H1 (cell line): ENCODE data around the gene PTGDS. TPM values are rescaled to one million over a fixed set of nuclear protein-coding genes. Genes with fewer than 3 reads are reported as not detected.

ENCODE experiments used
- CTCF ChIA-PET: fragments of 300-600 bp; sonication (Branson Sonifier 250); formaldehyde crosslinking; loops from one replicate; lab custom pipeline; 2021; ENCODE audit not compliant: partially characterized antibody; lab: Charles Lee
- POLR2A ChIA-PET: fragments of 300-600 bp; sonication (Branson Sonifier 250); formaldehyde crosslinking; loops from one replicate; lab custom pipeline; 2021; ENCODE audit warnings: inconsistent platforms; ENCODE audit not compliant: partially characterized antibody; lab: Charles Lee
- DNase-seq, 2 experiments: peaks; one replicate each; pipeline versions ENCODE4 v3.0.0 to v3.0.0-alpha.2; 2010 to 2022; ENCODE audit warnings: low spot score in 2 of 2, low read depth in 1 of 2, mixed read lengths in 1 of 2
- FAIRE-seq: peaks from 2 replicates; lab custom pipeline; 2011; peaks lifted over from hg19 to GRCh38; lab: Jason Lieb, UNC
- H2AFZ ChIP-seq: 2 replicates; pipeline ENCODE4 v1.8.1; 2012; ENCODE audit warnings: low read length, inconsistent platforms
- H2AK5ac ChIP-seq: 2 replicates; pipeline ENCODE4 v1.6.1; 2013; ENCODE audit warnings: low read depth, low read length
- H2BK120ac ChIP-seq: replicated peaks from 2 replicates; pipeline ENCODE3; 2013; ENCODE audit warnings: low read depth, low read length, inconsistent platforms
- H2BK12ac ChIP-seq: 2 replicates; pipeline ENCODE4 v1.6.1; 2013; ENCODE audit warnings: low read depth, low read length
- H2BK15ac ChIP-seq: 2 replicates; pipeline ENCODE4 v1.6.1; 2013; ENCODE audit warnings: low read length
- H2BK20ac ChIP-seq: 2 replicates; pipeline ENCODE4 v1.6.1; 2013; ENCODE audit warnings: low read length
- H2BK5ac ChIP-seq: 2 replicates; pipeline ENCODE4 v1.6.1; 2013; ENCODE audit warnings: low read depth, low read length
- H3K14ac ChIP-seq: 2 replicates; pipeline ENCODE4 v1.6.1; 2013; ENCODE audit warnings: inconsistent platforms; ENCODE audit not compliant: insufficient read length
- H3K18ac ChIP-seq: 2 replicates; pipeline ENCODE4 v1.6.1; 2013; ENCODE audit warnings: low read length; ENCODE audit errors: extremely low read depth
- H3K23ac ChIP-seq: 2 replicates; pipeline ENCODE4 v1.6.1; 2013; ENCODE audit warnings: inconsistent platforms; ENCODE audit not compliant: insufficient read length
- H3K23me2 ChIP-seq: 2 replicates; pipeline ENCODE4 v1.6.1; 2013; ENCODE audit warnings: low read depth, low read length
- H3K27ac ChIP-seq: 2 replicates; pipeline ENCODE4 v1.6.1; 2011; ENCODE audit warnings: low read depth, low read length, inconsistent platforms
- H3K27me3 ChIP-seq, 4 experiments: replicated peaks in 1 of 4; 1 replicate in 1 of 4; 2 replicates in 3 of 4; pipeline versions ENCODE4 v1.6.1 to v1.8.1; 2011 to 2013; ENCODE audit warnings: low read length in 3 of 4, mild to moderate bottlenecking in 3 of 4, inconsistent platforms in 2 of 4, mixed read lengths in 2 of 4, moderate library complexity in 1 of 4; ENCODE audit not compliant: control insufficient read depth in 3 of 4, insufficient read depth in 3 of 4; ENCODE audit errors: extremely low read depth in 1 of 4
- H3K36me3 ChIP-seq, 4 experiments: 2 replicates each; pipeline versions ENCODE4 v1.6.1 to v1.8.1; 2011 to 2013; ENCODE audit warnings: mild to moderate bottlenecking in 4 of 4, low read length in 3 of 4, moderate library complexity in 2 of 4, control low read depth in 1 of 4, inconsistent platforms in 1 of 4; ENCODE audit not compliant: insufficient read depth in 4 of 4, control insufficient read depth in 2 of 4
- H3K4ac ChIP-seq: replicated peaks from 2 replicates; pipeline ENCODE3; 2013; ENCODE audit warnings: low read length, low read depth, mixed read lengths, inconsistent platforms; ENCODE audit not compliant: insufficient read length
- H3K4me1 ChIP-seq, 4 experiments: replicated peaks in 1 of 4; 1 replicate in 1 of 4; 2 replicates in 3 of 4; pipeline versions ENCODE4 v1.6.1 to v1.8.1; 2011 to 2013; ENCODE audit warnings: low read length in 3 of 4, inconsistent platforms in 2 of 4, mixed read lengths in 1 of 4; ENCODE audit not compliant: insufficient read depth in 4 of 4, control insufficient read depth in 3 of 4
- H3K4me2 ChIP-seq, 2 experiments: 2 replicates each; pipeline versions ENCODE4 v1.6.1 to v1.8.1; 2011 to 2013; ENCODE audit warnings: low read depth in 2 of 2, low read length in 2 of 2, control low read depth in 1 of 2, inconsistent platforms in 1 of 2, mild to moderate bottlenecking in 1 of 2; ENCODE audit not compliant: insufficient read depth in 1 of 2
- H3K4me3 ChIP-seq, 4 experiments: fragments of 200-600, 300-600 bp in 1 of 4; sonication (generic), shearing (Covaris generic), sonication (Bioruptor Twin) in 1 of 4; 2 replicates each; pipeline versions ENCODE4 v1.5.1 to v1.8.1; 2011 to 2016; ENCODE audit warnings: low read length in 4 of 4, low read depth in 3 of 4, control low read depth in 2 of 4, inconsistent platforms in 2 of 4, mild to moderate bottlenecking in 2 of 4, mixed read lengths in 1 of 4, moderate library complexity in 1 of 4; ENCODE audit not compliant: insufficient read depth in 2 of 4; ENCODE audit errors: extremely low read depth in 1 of 4
- H3K56ac ChIP-seq: replicated peaks from 2 replicates; pipeline ENCODE3; 2013; ENCODE audit warnings: low read depth, mild to moderate bottlenecking, mixed read lengths, low read length, inconsistent platforms; ENCODE audit not compliant: insufficient read length
- H3K79me1 ChIP-seq: 2 replicates; pipeline ENCODE4 v1.6.1; 2013; ENCODE audit warnings: low read depth, low read length, control low read depth
- H3K79me2 ChIP-seq, 2 experiments: 2 replicates each; pipeline versions ENCODE4 v1.6.1 to v1.8.1; 2012 to 2013; ENCODE audit warnings: low read length in 2 of 2, mild to moderate bottlenecking in 2 of 2, inconsistent platforms in 1 of 2; ENCODE audit not compliant: insufficient read depth in 2 of 2, control insufficient read depth in 1 of 2
- H3K9ac ChIP-seq, 4 experiments: replicated peaks in 1 of 4; 1 replicate in 1 of 4; 2 replicates in 3 of 4; pipeline versions ENCODE4 v1.6.1 to v1.8.1; 2011 to 2013; ENCODE audit warnings: low read depth in 3 of 4, low read length in 3 of 4, control low read depth in 2 of 4, mild to moderate bottlenecking in 2 of 4, moderate library complexity in 2 of 4, inconsistent platforms in 1 of 4; ENCODE audit errors: extremely low read depth in 1 of 4
- H3K9me3 ChIP-seq, 2 experiments: 2 replicates each; pipeline versions ENCODE4 v1.6.1 to v1.8.1; 2012 to 2013; ENCODE audit warnings: mild to moderate bottlenecking in 2 of 2, moderate library complexity in 2 of 2, control low read depth in 1 of 2, inconsistent platforms in 1 of 2, low read depth in 1 of 2, low read length in 1 of 2, mixed read lengths in 1 of 2; ENCODE audit not compliant: insufficient read depth in 2 of 2
- H4K20me1 ChIP-seq, 2 experiments: replicated peaks in 1 of 2; 2 replicates each; pipeline versions ENCODE3 to v1.8.1; 2011 to 2013; ENCODE audit warnings: inconsistent platforms in 2 of 2, low read length in 2 of 2, mild to moderate bottlenecking in 1 of 2; ENCODE audit not compliant: insufficient read depth in 2 of 2, control insufficient read depth in 1 of 2
- H4K5ac ChIP-seq: 2 replicates; pipeline ENCODE4 v1.6.1; 2013; ENCODE audit warnings: low read length, low read depth, mixed read lengths, inconsistent platforms; ENCODE audit not compliant: insufficient read length
- H4K8ac ChIP-seq: 2 replicates; pipeline ENCODE4 v1.8.0; 2013; ENCODE audit warnings: mild to moderate bottlenecking, moderate library complexity, low read length, inconsistent platforms; ENCODE audit not compliant: insufficient read depth; ENCODE audit errors: extremely low read depth
- H4K91ac ChIP-seq: replicated peaks from 2 replicates; pipeline ENCODE3; 2013; ENCODE audit warnings: low read length, mixed read lengths, inconsistent platforms; ENCODE audit not compliant: insufficient read length
- HDAC6 ChIP-seq: IDR thresholded peaks from one replicate; pipeline ENCODE4 v1.7.1; 2012; ENCODE audit warnings: low read depth, mild to moderate bottlenecking, inconsistent platforms, low read length, moderate library complexity
- RXRA ChIP-seq: IDR thresholded peaks from 2 replicates; pipeline ENCODE4 v1.6.1; 2011; ENCODE audit warnings: low read depth, mild to moderate bottlenecking, low read length, moderate library complexity; ENCODE audit not compliant: insufficient read depth
- WGBS, 2 experiments: shearing (Covaris generic) in 1 of 2; methylation state at CpG; one replicate each; pipeline versions ENCODE4 v1.1.6 to v1.1.7; 2013 to 2015; ENCODE audit warnings: low lambda C conversion rate in 2 of 2, mixed read lengths in 2 of 2, inconsistent platforms in 1 of 2, low coverage in 1 of 2, missing lambda C conversion rate in 1 of 2; ENCODE audit not compliant: insufficient replicate concordance in 2 of 2, insufficient coverage in 1 of 2, insufficient read length in 1 of 2; ENCODE audit errors: extremely low coverage in 1 of 2, missing lambda C conversion rate in 1 of 2; 5-methylcytosine and 5-hydroxymethylcytosine counted together
- polyA plus RNA-seq, 7 experiments: library from polyadenylated mRNA; depleted of rRNA in 3 of 7; stranded (reverse) in 5 of 7; unstranded in 2 of 7; fragments of >200 nt in 5 of 7; fragments of 200-250 nt in 2 of 7; gene quantifications; 1 replicate in 5 of 7; 2 replicates in 1 of 7; 4 replicates in 1 of 7; pipeline versions ENCODE4 v1.2.1 to v1.2.3, GENCODE V29; 2011 to 2013; ENCODE audit warnings: missing spikeins in 2 of 7, mixed read lengths in 2 of 7
- total RNA-seq: library from RNA; stranded (reverse); fragmentation: NEBNext Ultra II Directional; extraction: Animal tissue kit (Norgen Biotek cat#: 25700); gene quantifications from 2 replicates; pipeline ENCODE4 v1.2.1, GENCODE V29; 2021
- TF ChIP-seq, protein P1 (sequence below): IDR thresholded peaks from 2 replicates; pipeline ENCODE4 v1.6.1; 2011; ENCODE audit warnings: low read depth, mild to moderate bottlenecking, low read length; ENCODE audit not compliant: insufficient read depth

The PTGDS gene
- total and polyA plus RNA-seq, 2 of the 8 experiments (the other 6 are each of a cell fraction or from before 2014, with no cell fraction given) = 1.7 to 2.3 TPM

DNA sequence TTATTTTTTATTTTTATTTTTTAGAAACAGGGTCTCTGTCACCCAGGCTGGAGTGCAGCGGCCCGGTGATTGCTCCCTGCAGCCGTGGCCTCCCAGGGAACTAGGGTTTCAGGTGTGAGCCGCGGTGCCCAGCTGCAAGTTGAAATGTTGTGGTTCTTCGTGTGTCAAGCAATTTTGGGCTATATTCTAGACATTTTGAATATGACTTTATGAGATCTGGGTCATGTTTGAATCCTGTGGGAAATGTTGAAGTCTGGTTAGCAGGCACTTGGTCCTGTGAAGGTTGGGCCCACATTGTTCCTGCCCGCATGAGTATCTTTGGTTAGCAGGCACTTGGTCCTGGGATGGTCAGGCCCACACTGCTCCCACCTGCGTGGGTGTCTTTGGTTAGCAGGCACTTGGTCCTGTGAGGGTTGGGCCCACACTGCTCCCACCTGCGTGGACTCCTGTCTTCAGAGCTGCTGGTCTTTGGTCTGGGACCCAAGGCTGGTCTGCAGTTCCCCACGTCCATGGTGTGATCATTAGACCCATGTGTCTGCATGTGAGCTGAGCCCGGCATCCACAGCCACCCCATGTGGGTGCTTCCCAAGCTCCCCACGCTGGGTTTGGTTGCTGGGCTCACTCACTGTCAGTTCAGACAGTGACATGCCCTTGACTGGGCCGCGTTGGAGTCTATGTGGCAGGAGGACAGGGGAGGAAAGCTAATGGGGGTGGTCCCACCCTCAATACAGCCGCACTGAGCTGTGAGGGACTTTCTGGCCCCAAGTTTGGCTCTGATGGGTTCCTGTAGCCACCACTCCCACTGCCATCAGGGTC is 39.9 kb upstream of the PTGDS start:
- FAIRE-seq = no peak
- H3K9ac ChIP-seq = no peak overlapping the region
- no peak overlapping the region for H3K56ac ChIP-seq
- ChIA-PET POLR2A (interaction anchor here (1.0 to 2.1 kb wide), 6 partner anchors 10 to 86 kb away, joined by 3 to 5 read pairs (median 3); no protein-coding TSS in a partner anchor), CTCF (interaction anchor here (0.7 to 2.1 kb wide), 6 partner anchors 11 to 159 kb away, joined by 4 to 6 read pairs (median 4); no protein-coding TSS in a partner anchor)
- peaks cover 0 to 6% (median 0%) of the 10 kb centered on the region in 4 experiments; a peak in 2 of 7 replicates for H3K4me1 ChIP-seq
- H3K27me3 ChIP-seq = no peaks in the 10 kb centered on the region
- H2BK12ac ChIP-seq = no peak overlapping the region
- peaks cover 12 to 28% (median 17%) of the 10 kb centered on the region in 4 experiments; a peak in 7 of 8 replicates for H3K36me3 ChIP-seq
- H2AK5ac ChIP-seq = 0 out of 2 replicates have a peak overlapping the region, but pooled peaks have one; percentile 65
- TF ChIP-seq RXRA (no peak), HDAC6 (no peak)
- TF ChIP-seq, protein P1, sequence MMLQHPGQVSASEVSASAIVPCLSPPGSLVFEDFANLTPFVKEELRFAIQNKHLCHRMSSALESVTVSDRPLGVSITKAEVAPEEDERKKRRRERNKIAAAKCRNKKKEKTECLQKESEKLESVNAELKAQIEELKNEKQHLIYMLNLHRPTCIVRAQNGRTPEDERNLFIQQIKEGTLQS = no peak
- H3K79me1 ChIP-seq = no peaks in the 10 kb centered on the region; the same call in none of the 2 replicates
- WGBS, 2 experiments = 81% methylated on average over 15 of the region's 15 CpGs; no CpG with 5 or more reads in 1 of the 2 experiments
- H3K18ac ChIP-seq = no peak overlapping the region
- H2AFZ ChIP-seq = no peak overlapping the region
- no peaks in the 10 kb centered on the region; a peak in 1 of 4 replicates for H3K9me3 ChIP-seq
- peaks cover 2 to 23% of the 10 kb centered on the region in 2 experiments for H4K20me1 ChIP-seq
- no peak overlapping the region for H2BK15ac ChIP-seq
- no peak overlapping the region for H4K5ac ChIP-seq
- no peak overlapping the region; the same call in 1 of the 2 replicates for H4K8ac ChIP-seq
- H3K14ac ChIP-seq = no peak overlapping the region
- H3K79me2 ChIP-seq = no peaks in the 10 kb centered on the region; a peak in 1 of 4 replicates
- H4K91ac ChIP-seq = no peak overlapping the region
- no peak overlapping the region for H2BK120ac ChIP-seq
- no peak for DNase-seq
- no peak overlapping the region for H3K4me2 ChIP-seq
- H3K23me2 ChIP-seq = no peaks in the 10 kb centered on the region
- no peak overlapping the region for H3K27ac ChIP-seq
- no peak overlapping the region for H3K4me3 ChIP-seq
- H3K23ac ChIP-seq = no peak overlapping the region
- H2BK20ac ChIP-seq = no peak overlapping the region
- no peak overlapping the region for H3K4ac ChIP-seq
- 0 out of 2 replicates have a peak overlapping the region, but pooled peaks have one; percentile 18 for H2BK5ac ChIP-seq
